ENCODE measurements around the gene CRNKL1.

The CRNKL1 gene

GRCh38 chr20:20084296-20084752, 32.1 kb upstream of the CRNKL1 start:
- no peaks in the 10 kb centered on the region for H3K27me3 ChIP-seq (ENCODE audit: control insufficient read depth, insufficient read depth, low read length, poor library complexity, severe bottlenecking)
- H3K4me3 ChIP-seq (ENCODE audit: insufficient read depth, low read depth, low read length), result no peak overlapping the region
- 83 to 84% methylated on average over 8 of the region's 8 CpGs for WGBS, 2 experiments
- no peaks in the 10 kb centered on the region for H3K4me1 ChIP-seq (ENCODE audit: control insufficient read depth, insufficient read depth, low read length)
- H3K36me3 ChIP-seq (ENCODE audit: control insufficient read depth, insufficient read depth, low read length), result no peaks in the 10 kb centered on the region
- no peaks in the 10 kb centered on the region for H3K9me3 ChIP-seq (ENCODE audit: control insufficient read depth, low read length)
- H3K27ac ChIP-seq (ENCODE audit: insufficient read depth, low read depth, low read length, poor library complexity, severe bottlenecking), result no peak overlapping the region

GRCh38 chr20:20083807-20084206, 31.5 kb upstream of the CRNKL1 start:
- no peak overlapping the region for H3K4me3 ChIP-seq (ENCODE audit: insufficient read depth, low read depth, low read length)
- no peak overlapping the region for H3K27ac ChIP-seq (ENCODE audit: insufficient read depth, low read depth, low read length, poor library complexity, severe bottlenecking)
- no peaks in the 10 kb centered on the region for H3K27me3 ChIP-seq (ENCODE audit: control insufficient read depth, insufficient read depth, low read length, poor library complexity, severe bottlenecking)
- H3K9me3 ChIP-seq (ENCODE audit: control insufficient read depth, low read length), result no peaks in the 10 kb centered on the region
- WGBS, 2 experiments, result 8 to 13% methylated on average over 3 of the region's 3 CpGs
- no peaks in the 10 kb centered on the region for H3K4me1 ChIP-seq (ENCODE audit: control insufficient read depth, insufficient read depth, low read length)
- H3K36me3 ChIP-seq (ENCODE audit: control insufficient read depth, insufficient read depth, low read length), result no peaks in the 10 kb centered on the region

GRCh38 chr20:20079102-20079784, 27.0 kb upstream of the CRNKL1 start:
- no peaks in the 10 kb centered on the region for H3K9me3 ChIP-seq (ENCODE audit: control insufficient read depth, low read length)
- no peak overlapping the region for H3K27ac ChIP-seq (ENCODE audit: insufficient read depth, low read depth, low read length, poor library complexity, severe bottlenecking)
- 39 to 42% methylated on average over 4 to 5 of the region's 5 CpGs for WGBS, 2 experiments
- no peaks in the 10 kb centered on the region for H3K36me3 ChIP-seq (ENCODE audit: control insufficient read depth, insufficient read depth, low read length)
- no peak overlapping the region for H3K4me3 ChIP-seq (ENCODE audit: insufficient read depth, low read depth, low read length)
- H3K27me3 ChIP-seq (ENCODE audit: control insufficient read depth, insufficient read depth, low read length, poor library complexity, severe bottlenecking), result no peaks in the 10 kb centered on the region
- no peaks in the 10 kb centered on the region for H3K4me1 ChIP-seq (ENCODE audit: control insufficient read depth, insufficient read depth, low read length)

GRCh38 chr20:20078041-20078440, 25.8 kb upstream of the CRNKL1 start:
- Histone ChIP-seq H3K4me3 (ENCODE audit: insufficient read depth, low read depth, low read length) (no peak overlapping the region), H3K27ac (ENCODE audit: insufficient read depth, low read depth, low read length, poor library complexity, severe bottlenecking) (no peak overlapping the region), H3K9me3 (ENCODE audit: control insufficient read depth, low read length) (no peaks in the 10 kb centered on the region), H3K4me1 (ENCODE audit: control insufficient read depth, insufficient read depth, low read length) (no peaks in the 10 kb centered on the region), H3K36me3 (ENCODE audit: control insufficient read depth, insufficient read depth, low read length) (no peaks in the 10 kb centered on the region), H3K27me3 (ENCODE audit: control insufficient read depth, insufficient read depth, low read length, poor library complexity, severe bottlenecking) (no peaks in the 10 kb centered on the region)
- 89 to 91% methylated on average over 4 of the region's 4 CpGs for WGBS, 2 experiments

GRCh38 chr20:20076297-20077065, 24.2 kb upstream of the CRNKL1 start:
- WGBS, 2 experiments, result 89 to 95% methylated on average over 9 of the region's 9 CpGs
- Histone ChIP-seq H3K4me1 (ENCODE audit: control insufficient read depth, insufficient read depth, low read length) (no peaks in the 10 kb centered on the region), H3K27ac (ENCODE audit: insufficient read depth, low read depth, low read length, poor library complexity, severe bottlenecking) (no peak overlapping the region)

GRCh38 chr20:20075032-20075431, 22.8 kb upstream of the CRNKL1 start:
- 95 to 96% methylated on average over 4 of the region's 4 CpGs for WGBS, 2 experiments

More at GRCh38 chr20:20076297-20077065, 24.2 kb upstream of the CRNKL1 start:
- Histone ChIP-seq H3K27me3 (ENCODE audit: control insufficient read depth, insufficient read depth, low read length, poor library complexity, severe bottlenecking) (no peaks in the 10 kb centered on the region), H3K9me3 (ENCODE audit: control insufficient read depth, low read length) (no peaks in the 10 kb centered on the region), H3K4me3 (ENCODE audit: insufficient read depth, low read depth, low read length) (no peak overlapping the region), H3K36me3 (ENCODE audit: control insufficient read depth, insufficient read depth, low read length) (no peaks in the 10 kb centered on the region)

GRCh38 chr20:20073801-20074371, 21.6 kb upstream of the CRNKL1 start:
- Histone ChIP-seq H3K27me3 (ENCODE audit: control insufficient read depth, insufficient read depth, low read length, poor library complexity, severe bottlenecking) (no peaks in the 10 kb centered on the region), H3K4me3 (ENCODE audit: insufficient read depth, low read depth, low read length) (no peak overlapping the region), H3K27ac (ENCODE audit: insufficient read depth, low read depth, low read length, poor library complexity, severe bottlenecking) (no peak overlapping the region), H3K9me3 (ENCODE audit: control insufficient read depth, low read length) (no peaks in the 10 kb centered on the region), H3K4me1 (ENCODE audit: control insufficient read depth, insufficient read depth, low read length) (no peaks in the 10 kb centered on the region), H3K36me3 (ENCODE audit: control insufficient read depth, insufficient read depth, low read length) (no peaks in the 10 kb centered on the region)
- WGBS, 2 experiments, result 84 to 87% methylated on average over 15 of the region's 15 CpGs

More at GRCh38 chr20:20075032-20075431, 22.8 kb upstream of the CRNKL1 start:
- no peaks in the 10 kb centered on the region for H3K9me3 ChIP-seq (ENCODE audit: control insufficient read depth, low read length)
- no peaks in the 10 kb centered on the region for H3K27me3 ChIP-seq (ENCODE audit: control insufficient read depth, insufficient read depth, low read length, poor library complexity, severe bottlenecking)
- no peak overlapping the region for H3K27ac ChIP-seq (ENCODE audit: insufficient read depth, low read depth, low read length, poor library complexity, severe bottlenecking)
- no peaks in the 10 kb centered on the region for H3K36me3 ChIP-seq (ENCODE audit: control insufficient read depth, insufficient read depth, low read length)
- H3K4me1 ChIP-seq (ENCODE audit: control insufficient read depth, insufficient read depth, low read length), result no peaks in the 10 kb centered on the region
- no peak overlapping the region for H3K4me3 ChIP-seq (ENCODE audit: insufficient read depth, low read depth, low read length)

- Histone ChIP-seq H3K4me1 (ENCODE audit: control insufficient read depth, insufficient read depth, low read length) (no peaks in the 10 kb centered on the region), H3K27ac (ENCODE audit: insufficient read depth, low read depth, low read length, poor library complexity, severe bottlenecking) (no peak overlapping the region), H3K4me3 (ENCODE audit: insufficient read depth, low read depth, low read length) (no peak overlapping the region), H3K9me3 (ENCODE audit: control insufficient read depth, low read length) (no peaks in the 10 kb centered on the region), H3K36me3 (ENCODE audit: control insufficient read depth, insufficient read depth, low read length) (no peaks in the 10 kb centered on the region), H3K27me3 (ENCODE audit: control insufficient read depth, insufficient read depth, low read length, poor library complexity, severe bottlenecking) (no peaks in the 10 kb centered on the region)
- WGBS, 2 experiments, result 81% methylated on average over 10 of the region's 10 CpGs
These were observed 18.8 kb upstream of the CRNKL1 start for GRCh38 chr20:20070871-20071726.

GRCh38 chr20:20065361-20065760, 13.1 kb upstream of the CRNKL1 start:
- Histone ChIP-seq H3K4me1 (ENCODE audit: control insufficient read depth, insufficient read depth, low read length) (no peaks in the 10 kb centered on the region), H3K27ac (ENCODE audit: insufficient read depth, low read depth, low read length, poor library complexity, severe bottlenecking) (no peak overlapping the region), H3K4me3 (ENCODE audit: insufficient read depth, low read depth, low read length) (no peak overlapping the region), H3K36me3 (ENCODE audit: control insufficient read depth, insufficient read depth, low read length) (no peaks in the 10 kb centered on the region), H3K9me3 (ENCODE audit: control insufficient read depth, low read length) (no peaks in the 10 kb centered on the region), H3K27me3 (ENCODE audit: control insufficient read depth, insufficient read depth, low read length, poor library complexity, severe bottlenecking) (no peaks in the 10 kb centered on the region)
- WGBS, 2 experiments, result 85 to 100% methylated on average over 1 of the region's 1 CpG

Data from ectodermal cell (in vitro differentiated cells).